Endothelial cell of umbilical vein (primary cell): ENCODE data around the gene KANSL1. TPM values are rescaled to one million over a fixed set of nuclear protein-coding genes. Genes with fewer than 3 reads are reported as not detected.

Source experiments
- BruUV-seq: library from RNA; stranded (reverse); fragments of 400-500 nt; replicated peaks from 2 replicates; lab custom pipeline; 2021; lab: Mats Ljungman, UMichigan
- CTCF ChIA-PET: fragments of 300-600, 350-600 bp; sonication (Branson Sonifier 250); formaldehyde crosslinking; loops from one replicate; lab custom pipeline; 2021; ENCODE audit warnings: antibody characterized with exemption, inconsistent platforms; lab: Charles Lee
- POLR2A ChIA-PET: fragments of 300-600, 350-600 bp; sonication (Branson Sonifier 250); formaldehyde crosslinking; loops from one replicate; lab custom pipeline; 2021; ENCODE audit warnings: antibody characterized with exemption, inconsistent platforms; lab: Charles Lee
- DNase-seq: peaks from one replicate; pipeline ENCODE4 v3.0.0-alpha.2; 2011; ENCODE audit warnings: low read depth, low spot score
- FAIRE-seq: peaks from 2 replicates; lab custom pipeline; 2011; peaks lifted over from hg19 to GRCh38; lab: Jason Lieb, UNC
- H2AFZ ChIP-seq: 2 replicates; pipeline ENCODE4 v1.6.0; 2012; ENCODE audit warnings: low read depth, low read length, control low read depth, inconsistent platforms
- H3K27ac ChIP-seq: 2 replicates; pipeline ENCODE4 v1.5.1; 2011; ENCODE audit warnings: low read depth, mild to moderate bottlenecking, control low read depth, low read length, moderate library complexity; ENCODE audit not compliant: insufficient read depth
- H3K27me3 ChIP-seq, 2 experiments: 2 replicates each; pipeline versions ENCODE4 v1.6.0 to v1.6.1; 2011; ENCODE audit warnings: low read length in 2 of 2, mixed read lengths in 1 of 2; ENCODE audit not compliant: control insufficient read depth in 2 of 2, insufficient read depth in 2 of 2
- H3K36me3 ChIP-seq, 2 experiments: 2 replicates in 1 of 2; 3 replicates in 1 of 2; pipeline ENCODE4 v1.5.1; 2011; ENCODE audit warnings: low read length in 2 of 2, mild to moderate bottlenecking in 1 of 2, moderate library complexity in 1 of 2; ENCODE audit not compliant: control insufficient read depth in 2 of 2, insufficient read depth in 2 of 2; ENCODE audit errors: extremely low read depth in 1 of 2
- H3K4me1 ChIP-seq: 3 replicates; pipeline ENCODE4 v1.5.1; 2011; ENCODE audit warnings: mild to moderate bottlenecking, low read length; ENCODE audit not compliant: control insufficient read depth, insufficient read depth; ENCODE audit errors: extremely low read depth
- H3K4me2 ChIP-seq: 2 replicates; pipeline ENCODE4 v1.6.1; 2011; ENCODE audit warnings: low read length, control low read depth, mixed read lengths; ENCODE audit not compliant: insufficient read depth
- H3K4me3 ChIP-seq, 3 experiments: fragments of 200-600 bp in 1 of 3; sonication (generic), shearing (Covaris generic) in 1 of 3; replicated peaks in 1 of 3; 2 replicates each; pipeline ENCODE4 v1.5.1; 2011 to 2016; ENCODE audit warnings: control low read depth in 3 of 3, low read length in 3 of 3, mild to moderate bottlenecking in 2 of 3, inconsistent platforms in 1 of 3, low read depth in 1 of 3, moderate library complexity in 1 of 3; ENCODE audit not compliant: insufficient read depth in 1 of 3
- H3K79me2 ChIP-seq: 2 replicates; pipeline ENCODE4 v1.6.0; 2012; ENCODE audit warnings: low read length, inconsistent platforms; ENCODE audit not compliant: control insufficient read depth, insufficient read depth
- H3K9ac ChIP-seq: replicated peaks from 2 replicates; pipeline ENCODE3; 2011; ENCODE audit warnings: low read length, control low read depth; ENCODE audit not compliant: insufficient read depth; ENCODE audit errors: extremely low read depth
- H3K9me1 ChIP-seq: replicated peaks from 3 replicates; pipeline ENCODE4 v1.6.0; 2011; ENCODE audit warnings: mild to moderate bottlenecking, low read length; ENCODE audit not compliant: control insufficient read depth, insufficient read depth; ENCODE audit errors: extremely low read depth
- H3K9me3 ChIP-seq: replicated peaks from 2 replicates; pipeline ENCODE4 v1.5.1; 2012; ENCODE audit warnings: low read length, inconsistent platforms; ENCODE audit not compliant: control insufficient read depth, insufficient read depth
- H4K20me1 ChIP-seq: replicated peaks from 2 replicates; pipeline ENCODE3; 2011; ENCODE audit warnings: mild to moderate bottlenecking, low read length; ENCODE audit not compliant: control insufficient read depth, insufficient read depth; ENCODE audit errors: extremely low read depth
- CTCF ChIP-seq, 2 donors: IDR thresholded peaks; 1 replicate in 1 of 2; 2 replicates in 1 of 2; pipeline ENCODE4 v1.5.1; 2011; ENCODE audit warnings: low read length in 2 of 2, mild to moderate bottlenecking in 2 of 2, moderate library complexity in 2 of 2, control low read depth in 1 of 2, inconsistent platforms in 1 of 2, low read depth in 1 of 2; ENCODE audit not compliant: insufficient read depth in 1 of 2; ENCODE audit errors: extremely low read depth in 1 of 2
- EZH2 ChIP-seq: IDR thresholded peaks from 2 replicates; pipeline ENCODE4 v1.6.1; 2012; ENCODE audit warnings: borderline replicate concordance, low read depth, mild to moderate bottlenecking, moderate library complexity, low read length, inconsistent platforms; ENCODE audit not compliant: severe bottlenecking
- FOS ChIP-seq: IDR thresholded peaks from 2 replicates; pipeline ENCODE4 v1.6.1; 2011; ENCODE audit warnings: mild to moderate bottlenecking, low read length, moderate library complexity, borderline replicate concordance; ENCODE audit not compliant: insufficient read depth
- GATA2 ChIP-seq: IDR thresholded peaks from 2 replicates; pipeline ENCODE4 v1.7.0; 2011; ENCODE audit warnings: low read depth, mild to moderate bottlenecking, moderate library complexity, mixed read lengths, low read length; ENCODE audit not compliant: insufficient read length, insufficient read depth
- JUN ChIP-seq: IDR thresholded peaks from 2 replicates; pipeline ENCODE4 v1.6.1; 2011; ENCODE audit warnings: borderline replicate concordance, low read depth; ENCODE audit not compliant: insufficient read length, insufficient read depth
- MAX ChIP-seq: IDR thresholded peaks from 2 replicates; pipeline ENCODE4 v1.6.1; 2011; ENCODE audit not compliant: insufficient read depth, insufficient read length
- MYC ChIP-seq: IDR thresholded peaks from one replicate; pipeline ENCODE4 v1.6.1; 2011; ENCODE audit warnings: mild to moderate bottlenecking, low read depth, low read length
- POLR2A ChIP-seq: IDR thresholded peaks from 2 replicates; pipeline ENCODE4 v1.6.1; 2012; ENCODE audit warnings: low read depth, mild to moderate bottlenecking, control low read depth, low read length
- POLR2AphosphoS5 ChIP-seq: IDR thresholded peaks from 2 replicates; pipeline ENCODE4 v1.6.1; 2012; ENCODE audit warnings: low read depth, mild to moderate bottlenecking, control low read depth, low read length, moderate library complexity; ENCODE audit not compliant: insufficient read depth
- dilution Hi-C: fragments of 300-500 bp; cut with MboI; formaldehyde crosslinking; loops from one replicate; pipeline ENCODE4 v1.15.0; 2019; ENCODE audit warnings: low sequenced_read_pairs; ENCODE audit not compliant: extremely low pct_ligation_motif_present
- intact Hi-C: fragments of 100-400 bp; cut with micrococcal nuclease; formaldehyde crosslinking; loops from one replicate; pipeline ENCODE4 v1.10.0; 2022
- polyA plus RNA-seq, 4 experiments: library from polyadenylated mRNA; depleted of rRNA in 3 of 4; stranded (reverse) in 3 of 4; unstranded in 1 of 4; fragments of >200 nt; gene quantifications; 2 replicates each; pipeline versions ENCODE4 v1.2.1 to v1.2.3, GENCODE V29; 2011 to 2012; ENCODE audit warnings: missing spikeins in 1 of 4
- total RNA-seq: library from RNA; stranded (reverse); gene quantifications from 2 replicates; pipeline ENCODE4 v1.2.3, GENCODE V29; 2021

Gene KANSL1
- total and polyA plus RNA-seq, 2 donors (not counting 3 experiments of a cell fraction or from before 2014, with no cell fraction given), result 29.1 to 74.0 TPM

- no peaks in the 10 kb centered on the region for H3K27me3 ChIP-seq
- intact Hi-C loops (loop anchor here (10.0 kb wide), 1 partner anchor 87 kb away; no protein-coding TSS in a partner anchor), dilution Hi-C loops (no loop called here)
- no peak overlapping the region for H3K4me2 ChIP-seq
- no peaks in the 10 kb centered on the region for H3K9me1 ChIP-seq
- POLR2A ChIA-PET, result no interaction called here
- no TSS peak for BruUV-seq
- H3K9ac ChIP-seq, result no peak overlapping the region
- H2AFZ ChIP-seq, result no peak overlapping the region
- no peak overlapping the region for H3K27ac ChIP-seq
- DNase-seq, result no peak
- H3K9me3 ChIP-seq, result no peaks in the 10 kb centered on the region
- H4K20me1 ChIP-seq, result no peaks in the 10 kb centered on the region
- H3K4me1 ChIP-seq, result peaks cover 10% of the 10 kb centered on the region
- H3K36me3 ChIP-seq, result no peaks in the 10 kb centered on the region
- H3K79me2 ChIP-seq, result peaks cover 33% of the 10 kb centered on the region
- no peak for TF ChIP-seq JUN
- no peak for TF ChIP-seq MYC
- TF ChIP-seq EZH2, result no peak
- no peak for TF ChIP-seq CTCF (IDR thresholded peaks at IDR 0.05; ENCODE audit: extremely low read depth in 1 of 2, insufficient read depth in 1 of 2, low read depth in 1 of 2, low read length in 2 of 2)
- TF ChIP-seq POLR2A, result no peak
- no peak for TF ChIP-seq POLR2AphosphoS5
- TF ChIP-seq MAX, result no peak
- TF ChIP-seq FOS, result no peak
- no peak for TF ChIP-seq GATA2
- CTCF ChIA-PET, result interaction anchor here (3.1 kb wide), 1 partner anchor 15 kb away, joined by 35 read pairs; no protein-coding TSS in a partner anchor
- no peak for FAIRE-seq
- no peak overlapping the region for H3K4me3 ChIP-seq
Measured at GRCh38 chr17:46197530-46197929, 4.3 kb upstream of the KANSL1 start.
